TTC549 (cell line): ENCODE results near the gene DAW1.
"Not testable (repeated sequence)": the region's sequence is repeated elsewhere in the genome, so short reads cannot be mapped to it uniquely, and the experiment has no call there.

Source experiments
- FAIRE-seq: peaks from 2 replicates; lab custom pipeline; 2012; peaks lifted over from hg19 to GRCh38; lab: Jason Lieb, UNC

Gene DAW1

GRCh38 chr2:227871375-227871791 is at the start of gene DAW1:
Gene DAW1, plus strand, starts transcription at chr2:227871631. Its CDS starts 59 bp downstream, at chr2:227871690.
- no peak for FAIRE-seq

GRCh38 chr2:227822416-227823003 is 48.9 kb upstream of the DAW1 start:
- FAIRE-seq = no peak

- no peak for FAIRE-seq
These were observed 47.5 kb upstream of the DAW1 start for GRCh38 chr2:227823922-227824321.

GRCh38 chr2:227824711-227825110 is 46.7 kb upstream of the DAW1 start:
- FAIRE-seq = no peak

GRCh38 chr2:227826019-227826521 is 45.4 kb upstream of the DAW1 start:
- no peak for FAIRE-seq

- no peak for FAIRE-seq
These were observed 44.9 kb upstream of the DAW1 start for GRCh38 chr2:227826563-227826962.

GRCh38 chr2:227827143-227827542 is 44.3 kb upstream of the DAW1 start:
- no peak for FAIRE-seq

- FAIRE-seq = no peak
These were observed 42.9 kb upstream of the DAW1 start for GRCh38 chr2:227828477-227828912.

- FAIRE-seq = no peak
These were observed 42.1 kb upstream of the DAW1 start for GRCh38 chr2:227829337-227829736.

GRCh38 chr2:227834423-227834822 is 37.0 kb upstream of the DAW1 start:
- FAIRE-seq = no peak

- no peak for FAIRE-seq
These were observed 36.3 kb upstream of the DAW1 start for GRCh38 chr2:227834916-227835650.

GRCh38 chr2:227839339-227840129 is 31.9 kb upstream of the DAW1 start:
- FAIRE-seq = not testable (repeated sequence)

- FAIRE-seq = no peak
These were observed 24.6 kb upstream of the DAW1 start for GRCh38 chr2:227846831-227847230.

- FAIRE-seq = no peak
These were observed 23.3 kb upstream of the DAW1 start for GRCh38 chr2:227848146-227848545.

GRCh38 chr2:227848586-227848985 is 22.8 kb upstream of the DAW1 start:
- FAIRE-seq = no peak

GRCh38 chr2:227849906-227850305 is 21.5 kb upstream of the DAW1 start:
- no peak for FAIRE-seq

GRCh38 chr2:227853204-227853629 is 18.2 kb upstream of the DAW1 start:
- FAIRE-seq = no peak

GRCh38 chr2:227853765-227854271 is 17.6 kb upstream of the DAW1 start:
- no peak for FAIRE-seq

GRCh38 chr2:227855440-227855839 is 16.0 kb upstream of the DAW1 start:
- no peak for FAIRE-seq

GRCh38 chr2:227856697-227857096 is 14.7 kb upstream of the DAW1 start:
- no peak for FAIRE-seq

GRCh38 chr2:227860221-227860641 is 11.2 kb upstream of the DAW1 start:
- no peak for FAIRE-seq

- FAIRE-seq = no peak
These were observed 10.4 kb upstream of the DAW1 start for GRCh38 chr2:227861011-227861410.
